ENCODE data around the gene ACTR3. TPM values are rescaled to one million over a fixed set of nuclear protein-coding genes. Genes with fewer than 3 reads are reported as not detected.

The ACTR3 gene
- total and polyA plus RNA-seq, 2 of the 8 experiments (the other 6 are each of a cell fraction or from before 2014, with no cell fraction given), result 51.7 to 184 TPM

- H3K9ac ChIP-seq (replicated peaks in 1 of 4; ENCODE audit: extremely low read depth in 1 of 4, low read depth in 3 of 4, low read length in 3 of 4), result no peak overlapping the region
Observed at GRCh38 chr2:113892004-113892710, 2.3 kb downstream of the ACTR3 start.

More at GRCh38 chr2:113892004-113892710, 2.3 kb downstream of the ACTR3 start:
- Histone ChIP-seq H3K27ac (ENCODE audit: low read depth, low read length) (no peak overlapping the region), H3K79me2 (ENCODE audit: control insufficient read depth in 1 of 2, insufficient read depth in 2 of 2, low read length in 2 of 2) (peaks cover 11 to 70% of the 10 kb centered on the region in 2 experiments; a peak in 3 of 4 replicates), H3K36me3 (ENCODE audit: control insufficient read depth in 2 of 4, insufficient read depth in 4 of 4, low read length in 3 of 4) (no peaks in the 10 kb centered on the region; a peak in 1 of 8 replicates), H3K27me3 (replicated peaks in 1 of 4; ENCODE audit: control insufficient read depth in 3 of 4, extremely low read depth in 1 of 4, insufficient read depth in 3 of 4, low read length in 3 of 4) (no peaks in the 10 kb centered on the region), H3K23ac (ENCODE audit: insufficient read length) (no peak overlapping the region), H2AK5ac (ENCODE audit: low read depth, low read length) (no peak overlapping the region), H2AFZ (ENCODE audit: low read length) (no peak overlapping the region), H2BK120ac (replicated peaks; ENCODE audit: low read depth, low read length) (no peak overlapping the region), H4K8ac (ENCODE audit: extremely low read depth, insufficient read depth, low read length) (no peak overlapping the region), H2BK15ac (ENCODE audit: low read length) (no peak overlapping the region), H3K4me1 (replicated peaks in 1 of 4; ENCODE audit: control insufficient read depth in 3 of 4, insufficient read depth in 4 of 4, low read length in 3 of 4) (peaks cover 0 to 13% (median 9%) of the 10 kb centered on the region in 4 experiments; a peak in 4 of 7 replicates), H4K91ac (replicated peaks; ENCODE audit: insufficient read length, low read length) (no peak overlapping the region), H4K5ac (ENCODE audit: insufficient read length, low read depth, low read length) (no peak overlapping the region), H2BK12ac (ENCODE audit: low read depth, low read length) (no peak overlapping the region), H3K4me2 (ENCODE audit: insufficient read depth in 1 of 2, low read depth in 2 of 2, low read length in 2 of 2) (peak overlapping the region; percentile 38 to 76; a peak in 2 of 4 replicates), H3K4me3 (ENCODE audit: extremely low read depth in 1 of 4, insufficient read depth in 2 of 4, low read depth in 3 of 4, low read length in 4 of 4) (peak overlapping the region in 1 of 4 experiments; percentile 95; a peak in 2 of 8 replicates), H3K79me1 (ENCODE audit: low read depth, low read length) (no peaks in the 10 kb centered on the region; the same call in 1 of the 2 replicates), H3K4ac (replicated peaks; ENCODE audit: insufficient read length, low read depth, low read length) (no peak overlapping the region), H2BK20ac (ENCODE audit: low read length) (no peak overlapping the region), H3K14ac (ENCODE audit: insufficient read length) (no peak overlapping the region), H2BK5ac (ENCODE audit: low read depth, low read length) (no peak overlapping the region), H4K20me1 (replicated peaks in 1 of 2; ENCODE audit: control insufficient read depth in 1 of 2, insufficient read depth in 2 of 2, low read length in 2 of 2) (peaks cover 7 to 15% of the 10 kb centered on the region in 2 experiments), H3K56ac (replicated peaks; ENCODE audit: insufficient read length, low read depth, low read length) (no peak overlapping the region), H3K9me3 (ENCODE audit: insufficient read depth in 2 of 2, low read depth in 1 of 2, low read length in 1 of 2) (no peaks in the 10 kb centered on the region), H3K23me2 (ENCODE audit: low read depth, low read length) (peaks cover 4% of the 10 kb centered on the region), H3K18ac (ENCODE audit: extremely low read depth, low read length) (no peak overlapping the region)
- CTCF ChIA-PET (ENCODE audit: partially characterized antibody), result interaction anchor here (0.6 to 0.7 kb wide), 2 partner anchors 12 to 68 kb away, joined by 3 read pairs; no protein-coding TSS in a partner anchor
- DNase-seq (ENCODE audit: low read depth in 1 of 2, low spot score in 2 of 2), result no peak
- TF ChIP-seq JUN (IDR thresholded peaks at IDR 0.05; ENCODE audit: low read depth, low read length), result no peak
- TF ChIP-seq POU5F1 (IDR thresholded peaks at IDR 0.05; ENCODE audit: low read depth, low read length), result no peak
- TF ChIP-seq GABPA (IDR thresholded peaks at IDR 0.05; ENCODE audit: borderline replicate concordance, insufficient read depth, low read length), result no peak
- no peak for TF ChIP-seq NANOG (IDR thresholded peaks at IDR 0.05; ENCODE audit: insufficient read depth, low read depth, low read length, poor library complexity, severe bottlenecking)
- TF ChIP-seq RXRA (IDR thresholded peaks at IDR 0.05; ENCODE audit: insufficient read depth, low read depth, low read length), result no peak
- TF ChIP-seq SP1 (IDR thresholded peaks at IDR 0.05; ENCODE audit: low read depth, low read length), result no peak
- FAIRE-seq, result no peak
- 84% methylated on average over 6 of the region's 6 CpGs; no CpG with 5 or more reads in 1 of the 2 experiments for WGBS, 2 experiments (ENCODE audit: extremely low coverage in 1 of 2, insufficient coverage in 1 of 2, insufficient read length in 1 of 2, insufficient replicate concordance in 2 of 2, low coverage in 1 of 2, low lambda C conversion rate in 2 of 2, missing lambda C conversion rate in 1 of 2)
- POLR2A ChIA-PET (ENCODE audit: partially characterized antibody), result interaction anchor here (0.6 to 1.2 kb wide), 3 partner anchors 9 to 71 kb away, joined by 3 to 4 read pairs (median 3); no protein-coding TSS in a partner anchor
